HCT116 (cell line): ENCODE measurements around the gene RNF4. TPM values are rescaled to one million over a fixed set of nuclear protein-coding genes. Genes with fewer than 3 reads are reported as not detected.

Experiments
- ATAC-seq: fragments of 200-7000 bp; cut with Tn5 transposase; 2 replicates; pipeline ENCODE4 v1.9.1; 2020; ENCODE audit warnings: mild to moderate bottlenecking, moderate library complexity
- BruUV-seq: library from RNA; stranded (reverse); fragments of 400-500 nt; replicated peaks from 2 replicates; lab custom pipeline; 2021; lab: Mats Ljungman, UMichigan
- CTCF ChIA-PET: fragments of 300-600 bp; sonication (Branson Sonifier 250); formaldehyde crosslinking; loops from one replicate; lab custom pipeline; 2021; ENCODE audit warnings: antibody characterized with exemption; lab: Charles Lee
- POLR2A ChIA-PET: fragments of 300-600, 350-600 bp; sonication (Branson Sonifier 250); formaldehyde crosslinking; loops from one replicate; lab custom pipeline; 2021; ENCODE audit warnings: antibody characterized with exemption; lab: Charles Lee
- RAD21 ChIA-PET, 2 experiments: fragments of 300-600 bp; sonication (Branson Sonifier 250); formaldehyde crosslinking; loops; one replicate each; lab custom pipeline; 2023; ENCODE audit warnings: low total read pairs in 2 of 2; ENCODE audit not compliant: uncharacterized antibody in 2 of 2, unreplicated experiment in 2 of 2, low non-redundant PET in 1 of 2; lab: Charles Lee
- DNase-seq: peaks from one replicate; pipeline ENCODE4 v3.0.0-alpha.2; 2010; ENCODE audit warnings: low read depth, low spot score
- H2AFZ ChIP-seq: fragments of 200-600 bp; shearing (Covaris generic), sonication (generic); 2 replicates; pipeline ENCODE4 v1.6.1; 2017; ENCODE audit warnings: low read depth, mixed run types, mixed read lengths, antibody characterized with exemption, low read length; ENCODE audit not compliant: poor library complexity, severe bottlenecking
- H3K27ac ChIP-seq: 2 replicates; pipeline ENCODE4 v1.5.1; 2012; ENCODE audit warnings: low read depth, low read length
- H3K27me3 ChIP-seq: fragments of 200-600 bp; sonication (generic); 2 replicates; pipeline ENCODE4 v1.6.1; 2016; ENCODE audit warnings: mixed run types, low read length, mixed read lengths; ENCODE audit not compliant: insufficient read depth
- H3K36me3 ChIP-seq, 2 experiments: fragments of 200-500 bp in 1 of 2; fragments of 200-600 bp in 1 of 2; sonication (Bioruptor generic) in 1 of 2; sonication (generic) in 1 of 2; 2 replicates each; pipeline versions ENCODE4 v1.5.1 to v1.6.1; 2014 to 2016; ENCODE audit warnings: low read length in 2 of 2, inconsistent platforms in 1 of 2, mixed read lengths in 1 of 2, mixed run types in 1 of 2; ENCODE audit not compliant: insufficient read depth in 2 of 2, control insufficient read depth in 1 of 2
- H3K4me1 ChIP-seq, 2 experiments: fragments of 200-600 bp in 1 of 2; sonication (generic) in 1 of 2; 2 replicates each; pipeline versions ENCODE4 v1.5.1 to v1.6.1; 2012 to 2017; ENCODE audit warnings: low read length in 2 of 2, inconsistent platforms in 1 of 2, mild to moderate bottlenecking in 1 of 2, mixed read lengths in 1 of 2, mixed run types in 1 of 2, moderate library complexity in 1 of 2; ENCODE audit not compliant: insufficient read depth in 2 of 2, control insufficient read depth in 1 of 2
- H3K4me2 ChIP-seq: fragments of 200-600 bp; sonication (generic); 2 replicates; pipeline ENCODE4 v1.6.1; 2017; ENCODE audit warnings: mixed run types, low read length, mixed read lengths
- H3K4me3 ChIP-seq, 2 experiments: fragments of 200-600 bp in 1 of 2; sonication (generic) in 1 of 2; replicated peaks in 1 of 2; 2 replicates each; pipeline ENCODE4 v1.5.1; 2011 to 2016; ENCODE audit warnings: low read length in 2 of 2, control low read depth in 1 of 2, low read depth in 1 of 2, mild to moderate bottlenecking in 1 of 2, mixed read lengths in 1 of 2, mixed run types in 1 of 2
- H3K79me2 ChIP-seq: fragments of 200-600 bp; sonication (generic); 2 replicates; pipeline ENCODE4 v1.6.1; 2017; ENCODE audit warnings: mild to moderate bottlenecking, mixed run types, low read length, moderate library complexity, mixed read lengths; ENCODE audit not compliant: insufficient read depth
- H3K9ac ChIP-seq: fragments of 200-600 bp; sonication (generic); 2 replicates; pipeline ENCODE4 v1.6.1; 2016; ENCODE audit warnings: low read length, mixed read lengths
- H3K9me2 ChIP-seq: fragments of 200-600 bp; sonication (generic), shearing (Covaris generic); 2 replicates; pipeline ENCODE4 v1.6.1; 2017; ENCODE audit warnings: mixed run types, mild to moderate bottlenecking, moderate library complexity; ENCODE audit not compliant: insufficient read depth
- H3K9me3 ChIP-seq, 2 experiments: fragments of 200-500 bp in 1 of 2; fragments of 200-600 bp in 1 of 2; sonication (Bioruptor generic) in 1 of 2; sonication (generic) in 1 of 2; 2 replicates each; pipeline ENCODE4 v1.6.1; 2014 to 2017; ENCODE audit warnings: low read length in 2 of 2, mixed read lengths in 2 of 2, inconsistent platforms in 1 of 2, low read depth in 1 of 2, mild to moderate bottlenecking in 1 of 2, mixed run types in 1 of 2, moderate library complexity in 1 of 2; ENCODE audit not compliant: control insufficient read depth in 1 of 2, insufficient read depth in 1 of 2
- H4K20me1 ChIP-seq: fragments of 200-600 bp; sonication (generic), shearing (Covaris generic); 2 replicates; pipeline ENCODE4 v1.6.1; 2017; ENCODE audit warnings: mixed run types, mild to moderate bottlenecking, moderate library complexity; ENCODE audit not compliant: insufficient read depth
- CEBPB ChIP-seq: IDR thresholded peaks from 2 replicates; pipeline ENCODE4 v1.6.1; 2012; ENCODE audit warnings: low read depth
- EGR1 ChIP-seq: IDR thresholded peaks from 2 replicates; pipeline ENCODE4 v1.6.1; 2012; ENCODE audit warnings: low read depth
- ELF1 ChIP-seq: IDR thresholded peaks from 2 replicates; pipeline ENCODE4 v1.6.1; 2012; ENCODE audit warnings: low read depth, borderline replicate concordance
- FOSL1 ChIP-seq: IDR thresholded peaks from 2 replicates; pipeline ENCODE4 v1.6.1; 2012; ENCODE audit warnings: low read depth
- TCF7L2 ChIP-seq: IDR thresholded peaks from 2 replicates; pipeline ENCODE4 v1.7.0; 2011; ENCODE audit warnings: borderline replicate concordance, inconsistent platforms; ENCODE audit not compliant: insufficient read depth, insufficient read length; ENCODE audit errors: extremely low read depth
- YY1 ChIP-seq: IDR thresholded peaks from 2 replicates; pipeline ENCODE4 v1.6.1; 2011; ENCODE audit warnings: low read length, low read depth, moderate library complexity, mild to moderate bottlenecking; ENCODE audit not compliant: insufficient replicate concordance; ENCODE audit errors: extremely low read depth
- ZFX ChIP-seq: fragments of 450-650 bp; IDR thresholded peaks from 2 replicates; pipeline ENCODE4 v1.6.1; 2017
- intact Hi-C: fragments of 100-400 bp; cut with micrococcal nuclease; formaldehyde crosslinking; loops from 2 replicates; pipeline ENCODE4 v1.10.0; 2022
- total RNA-seq: library from RNA; stranded (reverse); gene quantifications from one replicate; pipeline ENCODE4 v1.2.1, GENCODE V29; 2021; ENCODE audit not compliant: unreplicated experiment
- TF ChIP-seq, protein P1 (sequence below), 3 experiments: fragments of 200-600 bp in 1 of 3; sonication (generic) in 1 of 3; IDR thresholded peaks in 2 of 3; conservative IDR thresholded peaks in 1 of 3; 2 replicates each; pipeline ENCODE4 v1.5.1; 2012 to 2017; ENCODE audit warnings: low read depth in 2 of 3, low read length in 2 of 3, antibody characterized with exemption in 1 of 3, borderline replicate concordance in 1 of 3, control low read depth in 1 of 3, mild to moderate bottlenecking in 1 of 3, mixed read lengths in 1 of 3, mixed run types in 1 of 3, moderate library complexity in 1 of 3; ENCODE audit not compliant: insufficient read depth in 1 of 3
- TF ChIP-seq, protein P2 (sequence below): IDR thresholded peaks from 2 replicates; pipeline ENCODE4 v1.6.1; 2012
- TF ChIP-seq, protein P3 (sequence below): IDR thresholded peaks from 2 replicates; pipeline ENCODE4 v1.6.1; 2011; ENCODE audit warnings: mild to moderate bottlenecking, low read length, moderate library complexity; ENCODE audit not compliant: insufficient replicate concordance; ENCODE audit errors: extremely low read depth
- TF ChIP-seq, protein P4 (sequence below): IDR thresholded peaks from 2 replicates; pipeline ENCODE4 v1.6.1; 2012; ENCODE audit warnings: low read depth

The RNF4 gene
- total RNA-seq, 1 experiment from 2014 or later = 62.3 TPM

DNA sequence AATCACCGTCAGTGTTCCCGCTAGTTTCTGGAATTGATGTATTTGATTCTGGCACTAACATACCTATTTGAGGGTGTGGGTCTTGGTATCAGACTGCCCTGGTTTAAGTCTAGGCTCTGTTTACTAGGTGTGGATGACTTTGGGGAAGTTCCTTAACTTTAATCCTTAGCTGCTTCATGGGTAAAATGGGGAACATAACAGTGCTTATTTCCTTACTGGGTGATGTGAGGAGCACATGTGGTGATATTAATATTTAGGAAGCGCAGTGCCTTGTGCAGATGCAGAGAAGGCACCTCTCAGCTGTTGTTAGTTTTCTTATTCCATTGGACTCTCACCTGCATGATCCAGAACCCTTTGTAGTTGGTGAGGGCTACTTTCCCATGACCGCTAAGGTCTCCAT is 17.1 kb downstream of the RNF4 start:
- no peaks in the 10 kb centered on the region for H3K9me2 ChIP-seq
- ChIA-PET POLR2A (no interaction called here), CTCF (no interaction called here), RAD21 (no interaction called here)
- no peak overlapping the region for H3K9ac ChIP-seq
- H4K20me1 ChIP-seq = peaks cover 33% of the 10 kb centered on the region; the same call in 1 of the 2 replicates
- no peaks in the 10 kb centered on the region for H3K27me3 ChIP-seq
- no peak for ATAC-seq
- no peak overlapping the region for H3K4me3 ChIP-seq
- H3K4me1 ChIP-seq = no peaks in the 10 kb centered on the region
- no peak for DNase-seq
- no peak overlapping the region for H3K27ac ChIP-seq
- peaks cover 100% of the 10 kb centered on the region for H3K79me2 ChIP-seq
- H3K4me2 ChIP-seq = no peak overlapping the region
- H3K36me3 ChIP-seq = peaks cover 2 to 20% of the 10 kb centered on the region in 2 experiments; a peak in 2 of 4 replicates
- no peak overlapping the region for H2AFZ ChIP-seq
- intact Hi-C loops = no loop called here
- BruUV-seq = no TSS peak
- H3K9me3 ChIP-seq = no peaks in the 10 kb centered on the region
- TF ChIP-seq, protein P1, sequence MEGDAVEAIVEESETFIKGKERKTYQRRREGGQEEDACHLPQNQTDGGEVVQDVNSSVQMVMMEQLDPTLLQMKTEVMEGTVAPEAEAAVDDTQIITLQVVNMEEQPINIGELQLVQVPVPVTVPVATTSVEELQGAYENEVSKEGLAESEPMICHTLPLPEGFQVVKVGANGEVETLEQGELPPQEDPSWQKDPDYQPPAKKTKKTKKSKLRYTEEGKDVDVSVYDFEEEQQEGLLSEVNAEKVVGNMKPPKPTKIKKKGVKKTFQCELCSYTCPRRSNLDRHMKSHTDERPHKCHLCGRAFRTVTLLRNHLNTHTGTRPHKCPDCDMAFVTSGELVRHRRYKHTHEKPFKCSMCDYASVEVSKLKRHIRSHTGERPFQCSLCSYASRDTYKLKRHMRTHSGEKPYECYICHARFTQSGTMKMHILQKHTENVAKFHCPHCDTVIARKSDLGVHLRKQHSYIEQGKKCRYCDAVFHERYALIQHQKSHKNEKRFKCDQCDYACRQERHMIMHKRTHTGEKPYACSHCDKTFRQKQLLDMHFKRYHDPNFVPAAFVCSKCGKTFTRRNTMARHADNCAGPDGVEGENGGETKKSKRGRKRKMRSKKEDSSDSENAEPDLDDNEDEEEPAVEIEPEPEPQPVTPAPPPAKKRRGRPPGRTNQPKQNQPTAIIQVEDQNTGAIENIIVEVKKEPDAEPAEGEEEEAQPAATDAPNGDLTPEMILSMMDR (IDR thresholded peaks at IDR 0.05 in 2 of 3, conservative IDR thresholded peaks at IDR 0.05 in 1 of 3; ENCODE audit: borderline replicate concordance in 1 of 3, insufficient read depth in 1 of 3, low read depth in 2 of 3, low read length in 2 of 3) = no peak
- no peak for TF ChIP-seq EGR1
- no peak for TF ChIP-seq ZFX
- no peak for TF ChIP-seq CEBPB
- TF ChIP-seq, protein P2, sequence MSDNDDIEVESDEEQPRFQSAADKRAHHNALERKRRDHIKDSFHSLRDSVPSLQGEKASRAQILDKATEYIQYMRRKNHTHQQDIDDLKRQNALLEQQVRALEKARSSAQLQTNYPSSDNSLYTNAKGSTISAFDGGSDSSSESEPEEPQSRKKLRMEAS = no peak
- no peak for TF ChIP-seq YY1
- TF ChIP-seq, protein P3, sequence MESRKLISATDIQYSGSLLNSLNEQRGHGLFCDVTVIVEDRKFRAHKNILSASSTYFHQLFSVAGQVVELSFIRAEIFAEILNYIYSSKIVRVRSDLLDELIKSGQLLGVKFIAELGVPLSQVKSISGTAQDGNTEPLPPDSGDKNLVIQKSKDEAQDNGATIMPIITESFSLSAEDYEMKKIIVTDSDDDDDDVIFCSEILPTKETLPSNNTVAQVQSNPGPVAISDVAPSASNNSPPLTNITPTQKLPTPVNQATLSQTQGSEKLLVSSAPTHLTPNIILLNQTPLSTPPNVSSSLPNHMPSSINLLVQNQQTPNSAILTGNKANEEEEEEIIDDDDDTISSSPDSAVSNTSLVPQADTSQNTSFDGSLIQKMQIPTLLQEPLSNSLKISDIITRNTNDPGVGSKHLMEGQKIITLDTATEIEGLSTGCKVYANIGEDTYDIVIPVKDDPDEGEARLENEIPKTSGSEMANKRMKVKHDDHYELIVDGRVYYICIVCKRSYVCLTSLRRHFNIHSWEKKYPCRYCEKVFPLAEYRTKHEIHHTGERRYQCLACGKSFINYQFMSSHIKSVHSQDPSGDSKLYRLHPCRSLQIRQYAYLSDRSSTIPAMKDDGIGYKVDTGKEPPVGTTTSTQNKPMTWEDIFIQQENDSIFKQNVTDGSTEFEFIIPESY = no peak
- no peak for TF ChIP-seq ELF1
- TF ChIP-seq, protein P4, sequence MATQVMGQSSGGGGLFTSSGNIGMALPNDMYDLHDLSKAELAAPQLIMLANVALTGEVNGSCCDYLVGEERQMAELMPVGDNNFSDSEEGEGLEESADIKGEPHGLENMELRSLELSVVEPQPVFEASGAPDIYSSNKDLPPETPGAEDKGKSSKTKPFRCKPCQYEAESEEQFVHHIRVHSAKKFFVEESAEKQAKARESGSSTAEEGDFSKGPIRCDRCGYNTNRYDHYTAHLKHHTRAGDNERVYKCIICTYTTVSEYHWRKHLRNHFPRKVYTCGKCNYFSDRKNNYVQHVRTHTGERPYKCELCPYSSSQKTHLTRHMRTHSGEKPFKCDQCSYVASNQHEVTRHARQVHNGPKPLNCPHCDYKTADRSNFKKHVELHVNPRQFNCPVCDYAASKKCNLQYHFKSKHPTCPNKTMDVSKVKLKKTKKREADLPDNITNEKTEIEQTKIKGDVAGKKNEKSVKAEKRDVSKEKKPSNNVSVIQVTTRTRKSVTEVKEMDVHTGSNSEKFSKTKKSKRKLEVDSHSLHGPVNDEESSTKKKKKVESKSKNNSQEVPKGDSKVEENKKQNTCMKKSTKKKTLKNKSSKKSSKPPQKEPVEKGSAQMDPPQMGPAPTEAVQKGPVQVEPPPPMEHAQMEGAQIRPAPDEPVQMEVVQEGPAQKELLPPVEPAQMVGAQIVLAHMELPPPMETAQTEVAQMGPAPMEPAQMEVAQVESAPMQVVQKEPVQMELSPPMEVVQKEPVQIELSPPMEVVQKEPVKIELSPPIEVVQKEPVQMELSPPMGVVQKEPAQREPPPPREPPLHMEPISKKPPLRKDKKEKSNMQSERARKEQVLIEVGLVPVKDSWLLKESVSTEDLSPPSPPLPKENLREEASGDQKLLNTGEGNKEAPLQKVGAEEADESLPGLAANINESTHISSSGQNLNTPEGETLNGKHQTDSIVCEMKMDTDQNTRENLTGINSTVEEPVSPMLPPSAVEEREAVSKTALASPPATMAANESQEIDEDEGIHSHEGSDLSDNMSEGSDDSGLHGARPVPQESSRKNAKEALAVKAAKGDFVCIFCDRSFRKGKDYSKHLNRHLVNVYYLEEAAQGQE = no peak
- TF ChIP-seq FOSL1 = no peak
- no peak for TF ChIP-seq TCF7L2
